KMS-11 (cell line): ENCODE results near the gene SLC35D2.
"Not testable (repeated sequence)": the region's sequence is repeated elsewhere in the genome, so short reads cannot be mapped to it uniquely, and the experiment has no call there.

Experiments
- H2AFZ ChIP-seq: fragments of 200-600 bp; sonication (generic); 2 replicates; pipeline ENCODE4 v1.6.1; 2016; ENCODE audit warnings: antibody characterized with exemption, mixed run types, low read depth
- H3K27ac ChIP-seq: fragments of 200-600 bp; sonication (generic); 2 replicates; pipeline ENCODE4 v1.6.1; 2016; ENCODE audit warnings: mild to moderate bottlenecking, mixed run types
- H3K27me3 ChIP-seq: fragments of 200-600 bp; sonication (generic); 2 replicates; pipeline ENCODE4 v1.6.1; 2017; ENCODE audit warnings: mild to moderate bottlenecking, low read depth, mixed run types, moderate library complexity; ENCODE audit not compliant: insufficient read depth
- H3K36me3 ChIP-seq: fragments of 200-600 bp; sonication (generic); 2 replicates; pipeline ENCODE4 v1.6.1; 2017; ENCODE audit warnings: mild to moderate bottlenecking, mixed run types; ENCODE audit not compliant: insufficient read depth
- H3K4me1 ChIP-seq: fragments of 200-600 bp; sonication (generic); 2 replicates; pipeline ENCODE4 v1.6.1; 2016; ENCODE audit warnings: mild to moderate bottlenecking, low read depth, mixed run types; ENCODE audit not compliant: poor library complexity, severe bottlenecking
- H3K4me2 ChIP-seq: fragments of 200-600 bp; sonication (generic); 2 replicates; pipeline ENCODE4 v1.7.0; 2016; ENCODE audit warnings: mild to moderate bottlenecking, mixed run types
- H3K4me3 ChIP-seq: fragments of 200-600 bp; sonication (generic); IDR thresholded peaks from 2 replicates; pipeline ENCODE4 v1.6.1; 2017; ENCODE audit warnings: low read depth, low read length, mixed read lengths; ENCODE audit not compliant: insufficient read depth
- H3K79me2 ChIP-seq: fragments of 200-600 bp; sonication (generic); 2 replicates; pipeline ENCODE4 v1.6.1; 2016; ENCODE audit warnings: low read depth, mixed run types; ENCODE audit not compliant: insufficient read depth
- H3K9ac ChIP-seq: fragments of 200-600 bp; sonication (generic); 2 replicates; pipeline ENCODE4 v1.6.1; 2016; ENCODE audit warnings: mild to moderate bottlenecking, mixed run types
- H4K20me1 ChIP-seq: fragments of 200-600 bp; sonication (generic); 2 replicates; pipeline ENCODE4 v1.6.1; 2016; ENCODE audit warnings: mild to moderate bottlenecking, mixed run types; ENCODE audit not compliant: insufficient read depth
- TF ChIP-seq, protein P1 (sequence below): fragments of 200-600 bp; sonication (generic); conservative IDR thresholded peaks from 2 replicates; pipeline ENCODE4 v1.6.1; 2017; ENCODE audit warnings: low read depth, mild to moderate bottlenecking, antibody characterized with exemption, low read length, moderate library complexity, mixed read lengths

SLC35D2 gene

DNA sequence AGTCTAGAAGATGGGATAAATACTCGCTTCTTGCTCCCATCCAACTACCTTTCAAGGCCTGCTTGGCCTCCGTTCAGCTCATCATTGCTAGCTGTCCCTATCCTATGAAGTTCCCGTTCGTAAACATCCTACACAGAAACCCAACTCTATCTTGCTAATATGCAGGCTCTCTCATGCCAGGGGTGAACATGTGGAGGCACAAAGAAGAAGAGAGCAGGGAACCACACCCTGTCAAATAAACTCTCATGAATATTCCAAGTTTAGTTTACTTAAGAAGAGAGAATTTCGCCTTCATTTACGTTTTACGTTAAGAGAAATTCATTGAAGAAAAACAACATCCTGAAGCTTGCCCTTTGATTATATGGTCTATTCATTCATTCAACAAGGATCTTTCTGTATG, 73.7 kb downstream of the SLC35D2 start:
- TF ChIP-seq, protein P1, sequence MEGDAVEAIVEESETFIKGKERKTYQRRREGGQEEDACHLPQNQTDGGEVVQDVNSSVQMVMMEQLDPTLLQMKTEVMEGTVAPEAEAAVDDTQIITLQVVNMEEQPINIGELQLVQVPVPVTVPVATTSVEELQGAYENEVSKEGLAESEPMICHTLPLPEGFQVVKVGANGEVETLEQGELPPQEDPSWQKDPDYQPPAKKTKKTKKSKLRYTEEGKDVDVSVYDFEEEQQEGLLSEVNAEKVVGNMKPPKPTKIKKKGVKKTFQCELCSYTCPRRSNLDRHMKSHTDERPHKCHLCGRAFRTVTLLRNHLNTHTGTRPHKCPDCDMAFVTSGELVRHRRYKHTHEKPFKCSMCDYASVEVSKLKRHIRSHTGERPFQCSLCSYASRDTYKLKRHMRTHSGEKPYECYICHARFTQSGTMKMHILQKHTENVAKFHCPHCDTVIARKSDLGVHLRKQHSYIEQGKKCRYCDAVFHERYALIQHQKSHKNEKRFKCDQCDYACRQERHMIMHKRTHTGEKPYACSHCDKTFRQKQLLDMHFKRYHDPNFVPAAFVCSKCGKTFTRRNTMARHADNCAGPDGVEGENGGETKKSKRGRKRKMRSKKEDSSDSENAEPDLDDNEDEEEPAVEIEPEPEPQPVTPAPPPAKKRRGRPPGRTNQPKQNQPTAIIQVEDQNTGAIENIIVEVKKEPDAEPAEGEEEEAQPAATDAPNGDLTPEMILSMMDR = no peak
- H3K79me2 ChIP-seq = no peaks in the 10 kb centered on the region
- no peaks in the 10 kb centered on the region for H3K4me1 ChIP-seq
- H3K4me3 ChIP-seq = no peak overlapping the region
- no peaks in the 10 kb centered on the region for H3K36me3 ChIP-seq
- no peak overlapping the region for H2AFZ ChIP-seq
- no peaks in the 10 kb centered on the region for H3K27me3 ChIP-seq
- no peaks in the 10 kb centered on the region for H4K20me1 ChIP-seq
- no peak overlapping the region for H3K9ac ChIP-seq
- no peak overlapping the region for H3K4me2 ChIP-seq
- no peak overlapping the region for H3K27ac ChIP-seq

DNA sequence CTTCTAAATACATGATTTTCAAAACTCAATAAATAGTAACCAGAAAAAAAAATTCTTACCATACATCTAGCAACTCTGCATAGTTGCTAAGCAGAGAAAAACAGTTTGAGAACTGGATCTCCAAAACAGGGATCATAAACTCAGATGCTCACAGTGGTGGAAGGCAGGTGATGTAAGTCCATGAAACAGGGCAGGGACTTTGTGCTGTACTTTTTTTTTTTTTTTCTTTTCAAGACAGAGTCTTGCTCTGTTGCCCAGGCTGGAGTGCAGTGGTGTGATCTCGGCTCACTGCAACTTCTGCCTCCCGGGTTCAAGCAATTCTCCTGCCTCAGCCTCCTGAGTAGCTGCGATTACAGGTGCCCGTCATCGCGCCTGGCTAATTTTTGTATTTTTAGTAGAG, 76.6 kb downstream of the SLC35D2 start:
- H3K4me3 ChIP-seq, H3K9ac ChIP-seq, H2AFZ ChIP-seq: not testable (repeated sequence)

DNA sequence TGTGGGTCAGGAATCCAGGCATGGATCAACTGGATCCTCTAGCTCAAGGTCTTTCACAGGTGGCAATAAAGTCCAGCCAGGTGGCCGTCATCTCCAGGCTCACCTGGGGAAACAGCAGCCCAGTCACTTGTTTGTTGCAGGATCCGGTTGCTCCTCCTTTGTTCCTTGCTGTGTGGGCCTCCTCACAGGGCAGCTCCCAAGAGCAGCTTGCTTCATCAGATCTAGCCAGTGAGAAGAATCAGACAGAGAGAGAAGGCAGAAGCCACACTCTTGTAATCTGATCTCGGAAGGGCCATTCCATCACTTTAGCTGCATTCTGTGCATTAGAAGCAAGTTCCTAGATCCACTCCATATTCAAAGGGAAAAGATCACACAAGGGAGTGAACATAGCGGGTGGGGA, 78.3 kb downstream of the SLC35D2 start:
- TF ChIP-seq, protein P1 = no peak
- no peak overlapping the region for H3K4me3 ChIP-seq
- no peak overlapping the region for H2AFZ ChIP-seq
- H3K9ac ChIP-seq = no peak overlapping the region
- H3K4me1 ChIP-seq = no peaks in the 10 kb centered on the region
- H4K20me1 ChIP-seq = no peaks in the 10 kb centered on the region
- H3K27ac ChIP-seq = no peak overlapping the region
- no peak overlapping the region for H3K4me2 ChIP-seq
- no peaks in the 10 kb centered on the region for H3K36me3 ChIP-seq
- H3K79me2 ChIP-seq = no peaks in the 10 kb centered on the region
- H3K27me3 ChIP-seq = no peaks in the 10 kb centered on the region

More for the DNA sequence above, 76.6 kb downstream of the SLC35D2 start:
- not testable (repeated sequence) for H3K79me2 ChIP-seq, H3K27ac ChIP-seq, H3K36me3 ChIP-seq, H3K4me2 ChIP-seq, H4K20me1 ChIP-seq, H3K27me3 ChIP-seq, H3K4me1 ChIP-seq

DNA sequence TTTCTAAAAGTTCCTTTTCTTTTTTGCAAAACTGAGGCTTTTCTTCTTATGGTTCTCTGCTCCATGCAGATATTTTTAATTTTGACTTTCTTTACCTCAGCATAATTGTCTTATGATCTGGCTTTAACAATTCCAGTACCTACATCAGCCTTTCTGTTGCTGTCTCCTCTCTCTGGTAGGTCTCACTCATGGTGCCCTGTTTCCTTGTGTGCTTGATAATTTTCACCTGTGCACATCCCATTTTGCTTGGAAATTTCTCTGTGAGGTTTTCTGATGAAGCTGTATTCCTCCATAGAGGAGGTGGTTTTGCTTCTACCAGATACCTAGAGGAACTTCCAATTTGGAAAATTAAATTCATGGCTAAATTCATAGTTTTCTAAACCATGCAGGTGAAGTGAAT, 79.3 kb downstream of the SLC35D2 start:
- Histone ChIP-seq H3K4me3 (no peak overlapping the region), H2AFZ (no peak overlapping the region), H3K27ac (no peak overlapping the region), H4K20me1 (no peaks in the 10 kb centered on the region), H3K9ac (no peak overlapping the region), H3K36me3 (no peaks in the 10 kb centered on the region), H3K4me1 (no peaks in the 10 kb centered on the region), H3K27me3 (no peaks in the 10 kb centered on the region), H3K79me2 (no peaks in the 10 kb centered on the region), H3K4me2 (no peak overlapping the region)
- TF ChIP-seq, protein P1 = no peak

DNA sequence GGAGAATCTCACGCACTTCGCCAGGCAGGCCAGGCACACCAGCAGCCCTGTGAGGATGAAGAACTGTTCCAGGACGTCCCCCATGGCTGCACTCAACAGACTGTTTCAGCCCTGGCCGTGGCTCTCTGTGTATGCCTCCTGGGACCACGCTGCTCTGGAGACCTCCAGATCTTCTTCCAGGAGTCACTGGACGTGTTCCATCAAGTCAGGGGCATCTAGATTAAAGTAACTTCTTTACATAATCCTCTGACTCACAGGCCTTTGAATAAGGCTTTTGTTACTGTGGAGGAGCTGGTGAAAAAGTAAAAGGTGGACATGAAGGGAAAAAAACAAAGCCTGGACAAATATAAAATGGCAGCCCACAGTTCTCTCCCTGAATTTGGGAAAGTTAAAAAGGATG, 81.5 kb downstream of the SLC35D2 start, which contains the start of gene HSD17B3:
TSS of gene HSD17B3 (minus strand) at position 156 of the 400 bp plus-strand sequence. CDS start at position 84, 72 bp downstream.
- TF ChIP-seq, protein P1 = no peak
- no peaks in the 10 kb centered on the region for H4K20me1 ChIP-seq
- no peak within 1 kb of the TSS for H3K4me2 ChIP-seq
- no peaks in the 10 kb centered on the region for H3K36me3 ChIP-seq
- H3K9ac ChIP-seq = no peak within 1 kb of the TSS
- no peak within 1 kb of the TSS for H2AFZ ChIP-seq
- no peaks in the 10 kb centered on the region for H3K79me2 ChIP-seq
- H3K27me3 ChIP-seq = no peaks in the 10 kb centered on the region
- no peak within 1 kb of the TSS for H3K27ac ChIP-seq
- H3K4me3 ChIP-seq = no peak within 1 kb of the TSS
- no peaks in the 10 kb centered on the region for H3K4me1 ChIP-seq
